Neural cell (in vitro differentiated cells): ENCODE measurements around the gene MRPL10. TPM values are rescaled to one million over a fixed set of nuclear protein-coding genes. Genes with fewer than 3 reads are reported as not detected.

Experiments
- H2AFZ ChIP-seq: fragments of 200-600, 300-800 bp; sonication (generic), shearing (Covaris generic); 2 replicates; pipeline ENCODE4 v1.6.0; 2014; ENCODE audit warnings: low read depth, mild to moderate bottlenecking, antibody characterized with exemption, low read length, moderate library complexity
- H3F3A ChIP-seq: fragments of 200-600 bp; shearing (Covaris generic); 2 replicates; pipeline ENCODE4 v1.6.1; 2016; ENCODE audit warnings: mild to moderate bottlenecking, moderate library complexity, mixed read lengths, antibody characterized with exemption, low read length; ENCODE audit not compliant: insufficient read depth, poor library complexity, severe bottlenecking
- H3K27ac ChIP-seq: fragments of 200-600, 300-800 bp; sonication (generic), shearing (Covaris generic); 2 replicates; pipeline ENCODE4 v1.5.1; 2014; ENCODE audit warnings: mild to moderate bottlenecking, low read length, moderate library complexity
- H3K27me3 ChIP-seq: fragments of 300-800, 200-600 bp; sonication (generic), shearing (Covaris generic); 2 replicates; pipeline ENCODE4 v1.6.0; 2014; ENCODE audit warnings: mild to moderate bottlenecking, low read depth, low read length, moderate library complexity; ENCODE audit not compliant: insufficient read depth
- H3K36me3 ChIP-seq: fragments of 300-800, 200-600 bp; sonication (generic), shearing (Covaris generic); 2 replicates; pipeline ENCODE4 v1.5.1; 2014; ENCODE audit warnings: mild to moderate bottlenecking, antibody characterized with exemption, low read length, moderate library complexity; ENCODE audit not compliant: insufficient read depth
- H3K4me2 ChIP-seq: fragments of 300-800, 200-600 bp; sonication (generic), shearing (Covaris generic); 2 replicates; pipeline ENCODE4 v1.6.0; 2014; ENCODE audit warnings: mild to moderate bottlenecking, low read length
- H3K4me3 ChIP-seq: fragments of 300-800, 200-600 bp; sonication (generic), shearing (Covaris generic); 2 replicates; pipeline ENCODE4 v1.5.1; 2014; ENCODE audit warnings: mild to moderate bottlenecking, low read length, moderate library complexity
- H3K79me2 ChIP-seq: fragments of 200-600 bp; shearing (Covaris generic); replicated peaks from 2 replicates; pipeline ENCODE4 v1.6.0; 2014; ENCODE audit warnings: mild to moderate bottlenecking, low read length, moderate library complexity; ENCODE audit not compliant: insufficient read depth
- H3K9ac ChIP-seq: fragments of 300-800, 200-600 bp; sonication (generic), shearing (Covaris generic); 2 replicates; pipeline ENCODE4 v1.6.1; 2016; ENCODE audit warnings: mild to moderate bottlenecking, low read length, mixed read lengths
- H3K9me2 ChIP-seq: fragments of 200-600 bp; shearing (Covaris generic); 2 replicates; pipeline ENCODE4 v1.6.1; 2016; ENCODE audit warnings: mild to moderate bottlenecking, low read length, mixed read lengths; ENCODE audit not compliant: insufficient read depth
- H3K9me3 ChIP-seq: fragments of 200-600, 300-800 bp; sonication (generic), shearing (Covaris generic); 2 replicates; pipeline ENCODE4 v1.6.1; 2016; ENCODE audit warnings: mild to moderate bottlenecking, mixed run types, low read length, moderate library complexity, mixed read lengths
- H4K20me1 ChIP-seq: fragments of 200-600 bp; shearing (Covaris generic); 2 replicates; pipeline ENCODE4 v1.6.1; 2016; ENCODE audit warnings: mild to moderate bottlenecking, mixed run types; ENCODE audit not compliant: insufficient read depth
- CTCF ChIP-seq: fragments of 450-650 bp; IDR thresholded peaks from 2 replicates; pipeline ENCODE4 v1.5.1; 2014; ENCODE audit warnings: antibody characterized with exemption, mild to moderate bottlenecking, moderate library complexity; ENCODE audit not compliant: poor library complexity, severe bottlenecking
- EP300 ChIP-seq: fragments of 450-650 bp; conservative IDR thresholded peaks from 2 replicates; pipeline ENCODE4 v1.6.1; 2014; ENCODE audit warnings: antibody characterized with exemption, mild to moderate bottlenecking, moderate library complexity; ENCODE audit not compliant: poor library complexity, severe bottlenecking
- EZH2 ChIP-seq: fragments of 200-600, 300-800 bp; shearing (Covaris generic), sonication (generic); IDR thresholded peaks from 2 replicates; pipeline ENCODE4 v1.6.1; 2014; ENCODE audit warnings: antibody characterized with exemption, low read length, borderline replicate concordance, mild to moderate bottlenecking; ENCODE audit not compliant: insufficient read depth, poor library complexity, severe bottlenecking
- MXI1 ChIP-seq: fragments of 450-650 bp; conservative IDR thresholded peaks from 2 replicates; pipeline ENCODE4 v1.6.1; 2014; ENCODE audit warnings: antibody characterized with exemption, mild to moderate bottlenecking; ENCODE audit not compliant: poor library complexity, severe bottlenecking
- POLR2AphosphoS5 ChIP-seq: IDR thresholded peaks from 2 replicates; pipeline ENCODE4 v1.6.1; 2012
- RAD21 ChIP-seq: fragments of 450-650 bp; conservative IDR thresholded peaks from 2 replicates; pipeline ENCODE4 v1.6.1; 2014; ENCODE audit warnings: antibody characterized with exemption, mild to moderate bottlenecking, moderate library complexity
- REST ChIP-seq: IDR thresholded peaks from 2 replicates; pipeline ENCODE4 v1.6.1; 2012; ENCODE audit warnings: borderline replicate concordance
- SMC3 ChIP-seq: fragments of 450-650 bp; conservative IDR thresholded peaks from 2 replicates; pipeline ENCODE4 v1.6.1; 2014; ENCODE audit warnings: antibody characterized with exemption, mild to moderate bottlenecking, moderate library complexity; ENCODE audit not compliant: poor library complexity
- TAF1 ChIP-seq: IDR thresholded peaks from 2 replicates; pipeline ENCODE4 v1.6.1; 2012; ENCODE audit warnings: low read depth
- polyA plus RNA-seq: library from polyadenylated mRNA; depleted of rRNA; stranded (reverse); fragments of >200 nt; gene quantifications from 2 replicates; pipeline ENCODE4 v1.2.3, GENCODE V29; 2014

MRPL10 gene
- polyA plus RNA-seq, 1 donor from 2014 or later: 34.2 TPM

GRCh38 chr17:47815106-47815918 lies 16.0 kb downstream of the MRPL10 start:
- H2AFZ ChIP-seq: no peak overlapping the region
- no peak overlapping the region for H3K4me2 ChIP-seq
- H3K9me2 ChIP-seq: no peaks in the 10 kb centered on the region
- H3K9ac ChIP-seq: no peak overlapping the region
- no peaks in the 10 kb centered on the region for H3K27me3 ChIP-seq
- H3K36me3 ChIP-seq: no peaks in the 10 kb centered on the region
- H3K27ac ChIP-seq: no peak overlapping the region
- H3F3A ChIP-seq: no peaks in the 10 kb centered on the region
- no peaks in the 10 kb centered on the region for H3K9me3 ChIP-seq
- H4K20me1 ChIP-seq: no peaks in the 10 kb centered on the region
- no peak overlapping the region for H3K4me3 ChIP-seq
- H3K79me2 ChIP-seq: no peaks in the 10 kb centered on the region
- no peak for TF ChIP-seq MXI1
- no peak for TF ChIP-seq RAD21
- TF ChIP-seq SMC3: no peak
- no peak for TF ChIP-seq REST
- TF ChIP-seq TAF1: no peak
- no peak for TF ChIP-seq CTCF
- no peak for TF ChIP-seq POLR2AphosphoS5
- no peak for TF ChIP-seq EZH2
- TF ChIP-seq EP300: no peak

GRCh38 chr17:47813512-47814031 lies 17.8 kb downstream of the MRPL10 start:
- Histone ChIP-seq H3K9ac (no peak overlapping the region), H3K9me3 (no peaks in the 10 kb centered on the region), H4K20me1 (no peaks in the 10 kb centered on the region), H3K27me3 (no peaks in the 10 kb centered on the region), H3K9me2 (no peaks in the 10 kb centered on the region), H3K4me2 (no peak overlapping the region), H3K36me3 (no peaks in the 10 kb centered on the region), H3K79me2 (no peaks in the 10 kb centered on the region), H3K27ac (no peak overlapping the region), H3F3A (no peaks in the 10 kb centered on the region), H3K4me3 (no peak overlapping the region), H2AFZ (no peak overlapping the region)
- no peak for TF ChIP-seq TAF1
- TF ChIP-seq REST: no peak
- TF ChIP-seq RAD21: no peak
- TF ChIP-seq EP300: no peak
- no peak for TF ChIP-seq MXI1
- no peak for TF ChIP-seq SMC3
- TF ChIP-seq EZH2: no peak
- TF ChIP-seq CTCF: no peak
- no peak for TF ChIP-seq POLR2AphosphoS5
